GM12878 (cell line): ENCODE results near the gene RREB1. TPM values are rescaled to one million over a fixed set of nuclear protein-coding genes. Genes with fewer than 3 reads are reported as not detected.

Experiments
- BHLHE40 ChIP-seq, 2 experiments: fragments of 450-650 bp in 1 of 2; IDR thresholded peaks; 2 replicates each; pipeline ENCODE4 v1.6.1; 2011 to 2017; ENCODE audit warnings: low read depth in 2 of 2, borderline replicate concordance in 1 of 2, improper control_type of control experiment in 1 of 2, low read length in 1 of 2, mild to moderate bottlenecking in 1 of 2
- CTCF ChIP-seq, 3 experiments: IDR thresholded peaks in 2 of 3; conservative IDR thresholded peaks in 1 of 3; 2 replicates each; pipeline ENCODE4 v1.5.1; 2011; ENCODE audit warnings: low read depth in 3 of 3, low read length in 3 of 3, mild to moderate bottlenecking in 3 of 3, control low read depth in 2 of 3, moderate library complexity in 2 of 3, inconsistent platforms in 1 of 3, mixed read lengths in 1 of 3; ENCODE audit not compliant: control insufficient read depth in 2 of 3, insufficient read depth in 1 of 3; ENCODE audit errors: extremely low read depth in 1 of 3
- FOS ChIP-seq: IDR thresholded peaks from 3 replicates; pipeline ENCODE4 v1.6.1; 2011; ENCODE audit warnings: borderline replicate concordance; ENCODE audit not compliant: insufficient read length; ENCODE audit errors: extremely low read depth
- GABPA ChIP-seq: IDR thresholded peaks from 2 replicates; pipeline ENCODE4 v1.6.1; 2014; ENCODE audit warnings: antibody characterized with exemption, low read depth, mild to moderate bottlenecking, inconsistent platforms
- GATAD2B ChIP-seq: fragments of 450-650 bp; conservative IDR thresholded peaks from 2 replicates; pipeline ENCODE4 v1.6.1; 2017; ENCODE audit warnings: low read depth, mild to moderate bottlenecking, moderate library complexity
- MYB ChIP-seq: fragments of 150-350 bp; IDR thresholded peaks from 2 replicates; pipeline ENCODE4 v1.6.1; 2014; ENCODE audit warnings: mild to moderate bottlenecking, low read depth, low read length, borderline replicate concordance
- NFYB ChIP-seq: IDR thresholded peaks from 2 replicates; pipeline ENCODE4 v1.6.1; 2011; ENCODE audit warnings: low read depth, mild to moderate bottlenecking, low read length, improper control_type of control experiment, moderate library complexity; ENCODE audit not compliant: insufficient read depth
- POLR2A ChIP-seq: IDR thresholded peaks from 2 replicates; pipeline ENCODE4 v1.6.1; 2011; ENCODE audit warnings: low read depth, mild to moderate bottlenecking, low read length
- SIN3A ChIP-seq: IDR thresholded peaks from 2 replicates; pipeline ENCODE4 v1.6.1; 2012; ENCODE audit warnings: low read depth, low read length, improper control_type of control experiment
- SIX5 ChIP-seq: IDR thresholded peaks from 2 replicates; pipeline ENCODE4 v1.6.1; 2011; ENCODE audit warnings: mild to moderate bottlenecking, low read depth, low read length, moderate library complexity; ENCODE audit not compliant: severe bottlenecking
- SMARCA5 ChIP-seq: fragments of 450-650 bp; IDR thresholded peaks from 2 replicates; pipeline ENCODE4 v1.6.1; 2017; ENCODE audit warnings: mild to moderate bottlenecking
- SRF ChIP-seq, 2 experiments: IDR thresholded peaks; 2 replicates each; pipeline ENCODE4 v1.6.1; 2011; ENCODE audit warnings: low read depth in 2 of 2, low read length in 2 of 2, mild to moderate bottlenecking in 1 of 2, moderate library complexity in 1 of 2
- STAT3 ChIP-seq: IDR thresholded peaks from 2 replicates; pipeline ENCODE4 v1.6.1; 2011; ENCODE audit warnings: low read depth, low read length, improper control_type of control experiment
- WRNIP1 ChIP-seq: IDR thresholded peaks from 2 replicates; pipeline ENCODE4 v1.6.1; 2011; ENCODE audit warnings: low read depth, low read length, improper control_type of control experiment, borderline replicate concordance
- YY1 ChIP-seq: IDR thresholded peaks from 2 replicates; pipeline ENCODE4 v1.6.1; 2011; ENCODE audit warnings: low read depth, mild to moderate bottlenecking, low read length
- ZBED1 ChIP-seq: IDR thresholded peaks from 2 replicates; pipeline ENCODE4 v1.6.1; 2016; ENCODE audit warnings: borderline replicate concordance
- polyA plus RNA-seq, 11 experiments: library from polyadenylated mRNA; depleted of rRNA in 4 of 11; unstranded in 6 of 11; stranded (reverse) in 5 of 11; fragments of >200 nt; fragmentation: Nextera tagmentation in 4 of 11; fragmentation: Illumina TruSeq in 1 of 11; extraction: Ambion mirVana in 4 of 11; extraction: Trizol in 1 of 11; gene quantifications; 1 replicate in 1 of 11; 2 replicates in 10 of 11; pipeline versions ENCODE4 v1.2.1 to v1.2.3, GENCODE V29; 2011 to 2016; ENCODE audit warnings: inconsistent platforms in 2 of 11, missing spikeins in 2 of 11, low read depth in 1 of 11
- total RNA-seq, 4 experiments: library from RNA; depleted of rRNA in 3 of 4; stranded (reverse); fragments of >200 nt in 3 of 4; fragmentation: Illumina TruSeq in 1 of 4; extraction: Trizol in 1 of 4; gene quantifications; 2 replicates each; pipeline versions ENCODE4 v1.2.1 to v1.2.3, GENCODE V29; 2013 to 2021
- TF ChIP-seq, protein P1 (sequence below): fragments of 450-650 bp; IDR thresholded peaks from 2 replicates; pipeline ENCODE4 v1.6.1; 2016; ENCODE audit warnings: mild to moderate bottlenecking
- TF ChIP-seq, protein P2 (sequence below): fragments of 450-650 bp; IDR thresholded peaks from 2 replicates; pipeline ENCODE4 v1.6.1; 2017; ENCODE audit warnings: mild to moderate bottlenecking, moderate library complexity
- TF ChIP-seq, protein P3 (sequence below): IDR thresholded peaks from 2 replicates; pipeline ENCODE4 v1.6.1; 2012; ENCODE audit warnings: low read depth, low read length, improper control_type of control experiment

The RREB1 gene
- total and polyA plus RNA-seq, 10 of the 15 experiments (the other 5 are each of a cell fraction or from before 2014, with no cell fraction given), result 1.9 to 30.3 (median 8.6) TPM

DNA sequence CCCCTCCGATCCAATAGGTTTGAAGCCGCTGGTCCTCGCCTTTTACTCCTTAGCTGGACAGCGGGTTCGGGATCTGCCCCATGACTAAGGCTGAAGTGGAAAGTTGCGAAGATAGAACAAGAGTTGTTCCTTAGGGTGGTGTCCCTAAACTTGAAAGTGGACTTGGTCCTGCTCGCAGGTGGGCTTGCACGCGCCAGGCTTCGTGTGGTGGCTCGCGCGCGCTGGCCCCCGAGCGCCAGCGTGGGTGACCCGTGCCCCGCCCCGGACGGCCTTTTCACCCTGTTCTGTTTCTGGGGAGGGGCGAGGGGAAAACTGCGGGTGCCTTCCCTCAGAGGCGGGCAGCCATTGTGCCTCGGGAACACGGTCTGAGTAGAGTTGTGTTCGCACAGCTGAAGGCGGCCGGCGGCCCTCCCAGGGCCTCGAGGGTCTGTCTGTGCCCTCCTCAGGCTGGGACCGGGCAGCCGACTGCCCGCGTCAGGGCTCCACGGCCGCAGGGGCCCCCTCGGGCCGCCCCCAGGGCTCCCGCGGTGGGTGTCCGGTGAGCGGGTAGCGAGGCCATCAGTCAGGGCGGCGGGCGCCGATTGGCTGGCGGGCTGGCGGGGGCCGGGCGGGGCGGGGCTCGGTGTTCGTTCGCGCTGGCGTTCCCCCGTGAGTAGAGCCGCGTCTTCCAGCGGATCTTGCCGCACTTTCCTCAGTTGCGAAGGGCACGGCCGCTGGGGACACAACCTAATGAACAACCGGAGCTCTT is 33.0 kb downstream of the RREB1 start (continued):
- TF ChIP-seq, protein P1, sequence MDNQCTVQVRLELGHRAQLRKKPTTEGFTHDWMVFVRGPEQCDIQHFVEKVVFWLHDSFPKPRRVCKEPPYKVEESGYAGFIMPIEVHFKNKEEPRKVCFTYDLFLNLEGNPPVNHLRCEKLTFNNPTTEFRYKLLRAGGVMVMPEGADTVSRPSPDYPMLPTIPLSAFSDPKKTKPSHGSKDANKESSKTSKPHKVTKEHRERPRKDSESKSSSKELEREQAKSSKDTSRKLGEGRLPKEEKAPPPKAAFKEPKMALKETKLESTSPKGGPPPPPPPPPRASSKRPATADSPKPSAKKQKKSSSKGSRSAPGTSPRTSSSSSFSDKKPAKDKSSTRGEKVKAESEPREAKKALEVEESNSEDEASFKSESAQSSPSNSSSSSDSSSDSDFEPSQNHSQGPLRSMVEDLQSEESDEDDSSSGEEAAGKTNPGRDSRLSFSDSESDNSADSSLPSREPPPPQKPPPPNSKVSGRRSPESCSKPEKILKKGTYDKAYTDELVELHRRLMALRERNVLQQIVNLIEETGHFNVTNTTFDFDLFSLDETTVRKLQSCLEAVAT, result no peak; the same call in 1 of the 2 replicates
- no peak for TF ChIP-seq STAT3
- peak; percentile 88 for TF ChIP-seq NFYB
- TF ChIP-seq SRF (IDR thresholded peaks at IDR 0.05; ENCODE audit: low read depth in 2 of 2, low read length in 2 of 2), result no peak
- TF ChIP-seq YY1, result peak; percentile 86
- no peak for TF ChIP-seq SIX5
- TF ChIP-seq, protein P2, sequence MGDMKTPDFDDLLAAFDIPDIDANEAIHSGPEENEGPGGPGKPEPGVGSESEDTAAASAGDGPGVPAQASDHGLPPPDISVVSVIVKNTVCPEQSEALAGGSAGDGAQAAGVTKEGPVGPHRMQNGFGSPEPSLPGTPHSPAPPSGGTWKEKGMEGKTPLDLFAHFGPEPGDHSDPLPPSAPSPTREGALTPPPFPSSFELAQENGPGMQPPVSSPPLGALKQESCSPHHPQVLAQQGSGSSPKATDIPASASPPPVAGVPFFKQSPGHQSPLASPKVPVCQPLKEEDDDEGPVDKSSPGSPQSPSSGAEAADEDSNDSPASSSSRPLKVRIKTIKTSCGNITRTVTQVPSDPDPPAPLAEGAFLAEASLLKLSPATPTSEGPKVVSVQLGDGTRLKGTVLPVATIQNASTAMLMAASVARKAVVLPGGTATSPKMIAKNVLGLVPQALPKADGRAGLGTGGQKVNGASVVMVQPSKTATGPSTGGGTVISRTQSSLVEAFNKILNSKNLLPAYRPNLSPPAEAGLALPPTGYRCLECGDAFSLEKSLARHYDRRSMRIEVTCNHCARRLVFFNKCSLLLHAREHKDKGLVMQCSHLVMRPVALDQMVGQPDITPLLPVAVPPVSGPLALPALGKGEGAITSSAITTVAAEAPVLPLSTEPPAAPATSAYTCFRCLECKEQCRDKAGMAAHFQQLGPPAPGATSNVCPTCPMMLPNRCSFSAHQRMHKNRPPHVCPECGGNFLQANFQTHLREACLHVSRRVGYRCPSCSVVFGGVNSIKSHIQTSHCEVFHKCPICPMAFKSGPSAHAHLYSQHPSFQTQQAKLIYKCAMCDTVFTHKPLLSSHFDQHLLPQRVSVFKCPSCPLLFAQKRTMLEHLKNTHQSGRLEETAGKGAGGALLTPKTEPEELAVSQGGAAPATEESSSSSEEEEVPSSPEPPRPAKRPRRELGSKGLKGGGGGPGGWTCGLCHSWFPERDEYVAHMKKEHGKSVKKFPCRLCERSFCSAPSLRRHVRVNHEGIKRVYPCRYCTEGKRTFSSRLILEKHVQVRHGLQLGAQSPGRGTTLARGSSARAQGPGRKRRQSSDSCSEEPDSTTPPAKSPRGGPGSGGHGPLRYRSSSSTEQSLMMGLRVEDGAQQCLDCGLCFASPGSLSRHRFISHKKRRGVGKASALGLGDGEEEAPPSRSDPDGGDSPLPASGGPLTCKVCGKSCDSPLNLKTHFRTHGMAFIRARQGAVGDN, result peak; percentile 62; the same call in 1 of the 2 replicates
- peak; percentile 82 for TF ChIP-seq POLR2A
- no peak for TF ChIP-seq MYB
- peak; percentile 37; the same call in 1 of the 2 replicates for TF ChIP-seq SMARCA5
- TF ChIP-seq GATAD2B, result peak; percentile 80; the same call in 1 of the 2 replicates
- peak; percentile 44 to 59; a peak in 2 of 4 replicates for TF ChIP-seq BHLHE40 (IDR thresholded peaks at IDR 0.05; ENCODE audit: borderline replicate concordance in 1 of 2, low read depth in 2 of 2, low read length in 1 of 2)
- TF ChIP-seq WRNIP1, result no peak
- peak; percentile 21 for TF ChIP-seq FOS
- no peak for TF ChIP-seq ZBED1
- TF ChIP-seq, protein P3, sequence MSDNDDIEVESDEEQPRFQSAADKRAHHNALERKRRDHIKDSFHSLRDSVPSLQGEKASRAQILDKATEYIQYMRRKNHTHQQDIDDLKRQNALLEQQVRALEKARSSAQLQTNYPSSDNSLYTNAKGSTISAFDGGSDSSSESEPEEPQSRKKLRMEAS, result 0 out of 2 replicates have a peak, but pooled peaks have one; percentile 17
- TF ChIP-seq CTCF (IDR thresholded peaks at IDR 0.05 in 2 of 3, conservative IDR thresholded peaks at IDR 0.05 in 1 of 3; ENCODE audit: control insufficient read depth in 2 of 3, extremely low read depth in 1 of 3, insufficient read depth in 1 of 3, low read depth in 3 of 3, low read length in 3 of 3), result no peak
- no peak for TF ChIP-seq GABPA
- no peak for TF ChIP-seq SIN3A
